Prostate gland (tissue), 2 donors: ENCODE measurements around the gene NPNT.

Experiments used
- CTCF ChIP-seq, 4 experiments: fragments of 200-600 bp in 2 of 4; fragments of 450-650 bp in 2 of 4; sonication (generic) in 2 of 4; IDR thresholded peaks; 1 replicate in 3 of 4; 2 replicates in 1 of 4; pipeline ENCODE4 v1.5.1; 2016 to 2019; ENCODE audit warnings: antibody characterized with exemption in 4 of 4, mild to moderate bottlenecking in 2 of 4, moderate library complexity in 2 of 4
- POLR2A ChIP-seq: fragments of 450-650 bp; IDR thresholded peaks from one replicate; pipeline ENCODE4 v1.6.1; 2016; ENCODE audit warnings: antibody characterized with exemption, mild to moderate bottlenecking

DNA sequence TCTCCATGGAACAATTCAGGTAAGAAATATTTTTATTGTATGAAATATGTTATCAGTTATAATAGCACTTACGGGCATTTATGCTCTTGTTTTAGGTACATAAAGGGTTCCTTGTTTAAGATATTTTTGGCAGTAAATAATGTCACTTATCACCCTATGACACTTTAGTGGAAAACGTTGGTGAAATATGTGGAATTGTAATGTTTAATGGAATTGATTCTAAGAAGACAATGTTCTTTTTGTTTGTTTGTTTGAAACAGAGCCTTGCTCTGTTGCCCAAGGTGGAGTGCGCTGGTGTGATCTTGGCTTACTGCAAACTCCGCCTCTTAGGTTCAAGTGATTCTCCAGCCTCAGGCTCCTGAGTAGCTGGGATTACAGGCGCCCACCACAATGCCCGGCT is 17.4 kb downstream of the NPNT start:
- TF ChIP-seq POLR2A: no peak
- TF ChIP-seq CTCF (IDR thresholded peaks at IDR 0.05): no peak
